IMR-90 (cell line): ENCODE data around the gene PAX1. TPM values are rescaled to one million over a fixed set of nuclear protein-coding genes. Genes with fewer than 3 reads are reported as not detected.

ENCODE experiments used
- ATAC-seq: fragments of 200-7000 bp; cut with Tn5 transposase; 2 replicates; pipeline ENCODE4 v1.9.1; 2020; ENCODE audit warnings: low read depth, mild to moderate bottlenecking, moderate library complexity
- BruUV-seq: library from RNA; stranded (reverse); fragments of 400-500 nt; replicated peaks from 2 replicates; lab custom pipeline; 2021; lab: Mats Ljungman, UMichigan
- CTCF ChIA-PET: fragments of 300-600 bp; formaldehyde crosslinking; extraction: SDS; loops from one replicate; lab custom pipeline; 2021; ENCODE audit warnings: antibody characterized with exemption; lab: Yijun Ruan, JAX
- POLR2A ChIA-PET: fragments of 300-600 bp; sonication (Branson Sonifier 250); formaldehyde crosslinking; loops from one replicate; lab custom pipeline; 2022; ENCODE audit warnings: antibody characterized with exemption; ENCODE audit not compliant: unreplicated experiment; lab: Charles Lee
- DNase-seq: peaks from one replicate; pipeline ENCODE4 v3.0.0; 2013
- H2AFZ ChIP-seq: replicated peaks from 2 replicates; pipeline ENCODE3; 2013; ENCODE audit warnings: low read length, mild to moderate bottlenecking; ENCODE audit not compliant: poor library complexity
- H2AK5ac ChIP-seq: 2 replicates; pipeline ENCODE4 v1.6.1; 2013; ENCODE audit warnings: low read depth, low read length, inconsistent platforms
- H2AK9ac ChIP-seq: replicated peaks from 2 replicates; pipeline ENCODE3; 2013; ENCODE audit warnings: mild to moderate bottlenecking, low read depth, low read length, moderate library complexity; ENCODE audit not compliant: poor library complexity
- H2BK120ac ChIP-seq: 2 replicates; pipeline ENCODE4 v1.6.1; 2013; ENCODE audit warnings: low read depth, low read length, inconsistent platforms
- H2BK15ac ChIP-seq: 3 replicates; pipeline ENCODE4 v1.6.1; 2013; ENCODE audit warnings: low read depth, low read length, inconsistent platforms
- H2BK20ac ChIP-seq: 2 replicates; pipeline ENCODE4 v1.6.1; 2013; ENCODE audit warnings: low read depth, mild to moderate bottlenecking, inconsistent platforms, low read length, moderate library complexity
- H2BK5ac ChIP-seq: 2 replicates; pipeline ENCODE4 v1.6.1; 2013; ENCODE audit warnings: mild to moderate bottlenecking, low read depth, low read length, inconsistent platforms; ENCODE audit not compliant: poor library complexity, severe bottlenecking
- H3K14ac ChIP-seq: replicated peaks from 2 replicates; pipeline ENCODE4 v1.6.1; 2013; ENCODE audit warnings: low read depth, low read length, inconsistent platforms
- H3K18ac ChIP-seq: 2 replicates; pipeline ENCODE4 v1.6.1; 2013; ENCODE audit warnings: low read depth, low read length, control low read depth
- H3K23ac ChIP-seq: 2 replicates; pipeline ENCODE4 v1.6.1; 2013; ENCODE audit warnings: low read depth, low read length, inconsistent platforms
- H3K27ac ChIP-seq: 2 replicates; pipeline ENCODE4 v1.5.1; 2013; ENCODE audit warnings: mild to moderate bottlenecking, control low read depth, low read length; ENCODE audit not compliant: insufficient read depth
- H3K27me3 ChIP-seq: 2 replicates; pipeline ENCODE4 v1.6.1; 2013; ENCODE audit warnings: low read length; ENCODE audit not compliant: control insufficient read depth, insufficient read depth
- H3K36me3 ChIP-seq: 2 replicates; pipeline ENCODE4 v1.6.1; 2013; ENCODE audit warnings: low read length, mixed read lengths; ENCODE audit not compliant: control insufficient read depth, insufficient read depth
- H3K4ac ChIP-seq: 2 replicates; pipeline ENCODE4 v1.6.1; 2013; ENCODE audit warnings: low read depth, low read length, inconsistent platforms
- H3K4me1 ChIP-seq: 2 replicates; pipeline ENCODE4 v1.6.1; 2013; ENCODE audit warnings: low read length, mixed read lengths; ENCODE audit not compliant: control insufficient read depth, insufficient read depth
- H3K4me2 ChIP-seq: 2 replicates; pipeline ENCODE4 v1.6.1; 2013; ENCODE audit warnings: low read depth, mild to moderate bottlenecking, control low read depth, low read length, moderate library complexity
- H3K4me3 ChIP-seq: 2 replicates; pipeline ENCODE4 v1.5.1; 2013; ENCODE audit warnings: low read depth, mild to moderate bottlenecking, control low read depth, low read length, moderate library complexity; ENCODE audit not compliant: insufficient read depth
- H3K56ac ChIP-seq: 2 replicates; pipeline ENCODE4 v1.6.1; 2013; ENCODE audit warnings: low read length, inconsistent platforms; ENCODE audit not compliant: insufficient read depth; ENCODE audit errors: extremely low read depth
- H3K79me1 ChIP-seq, 2 experiments: 2 replicates each; pipeline ENCODE4 v1.6.1; 2013; ENCODE audit warnings: low read length in 2 of 2, inconsistent platforms in 1 of 2, low read depth in 1 of 2
- H3K9ac ChIP-seq: 2 replicates; pipeline ENCODE4 v1.6.1; 2013; ENCODE audit warnings: low read depth, low read length, control low read depth
- H3K9me1 ChIP-seq: 2 replicates; pipeline ENCODE4 v1.6.1; 2013; ENCODE audit warnings: low read length, inconsistent platforms; ENCODE audit not compliant: insufficient read depth
- H3K9me3 ChIP-seq: 2 replicates; pipeline ENCODE4 v1.6.1; 2013; ENCODE audit warnings: low read length; ENCODE audit not compliant: control insufficient read depth, insufficient read depth
- H4K20me1 ChIP-seq: 2 replicates; pipeline ENCODE4 v1.6.1; 2013; ENCODE audit warnings: low read length, inconsistent platforms; ENCODE audit not compliant: insufficient read depth
- H4K5ac ChIP-seq: 2 replicates; pipeline ENCODE4 v1.6.1; 2013; ENCODE audit warnings: mild to moderate bottlenecking, low read depth, low read length, control low read depth
- H4K8ac ChIP-seq, 2 experiments: 2 replicates each; pipeline ENCODE4 v1.6.1; 2013; ENCODE audit warnings: low read depth in 2 of 2, low read length in 2 of 2, control low read depth in 1 of 2, inconsistent platforms in 1 of 2
- H4K91ac ChIP-seq: 2 replicates; pipeline ENCODE4 v1.6.1; 2013; ENCODE audit warnings: low read depth, low read length, inconsistent platforms; ENCODE audit not compliant: insufficient read depth
- BHLHE40 ChIP-seq: fragments of 150-350 bp; IDR thresholded peaks from 2 replicates; pipeline ENCODE4 v1.6.1; 2016; ENCODE audit warnings: mild to moderate bottlenecking, low read depth, low read length
- CHD1 ChIP-seq: IDR thresholded peaks from 2 replicates; pipeline ENCODE4 v1.6.1; 2012; ENCODE audit warnings: low read depth, low read length, improper control_type of control experiment
- POLR2A ChIP-seq: IDR thresholded peaks from 2 replicates; pipeline ENCODE4 v1.6.1; 2012; ENCODE audit warnings: mild to moderate bottlenecking, low read depth, low read length
- RAD21 ChIP-seq: IDR thresholded peaks from 2 replicates; pipeline ENCODE4 v1.6.1; 2012; ENCODE audit warnings: low read length, improper control_type of control experiment
- USF2 ChIP-seq: fragments of 150-350 bp; IDR thresholded peaks from 2 replicates; pipeline ENCODE4 v1.6.1; 2017; ENCODE audit warnings: mild to moderate bottlenecking, antibody characterized with exemption, low read length, low read depth
- WGBS, 2 experiments: methylation state at CpG; one replicate each; pipeline versions ENCODE4 v1.1.5 to v1.1.7; 2013; ENCODE audit warnings: missing lambda C conversion rate in 2 of 2; ENCODE audit not compliant: insufficient read length in 1 of 2; ENCODE audit errors: extremely low coverage in 2 of 2; 5-methylcytosine and 5-hydroxymethylcytosine counted together
- dilution Hi-C: fragments of 300-500 bp; cut with HindIII; formaldehyde crosslinking; loops from one replicate; pipeline ENCODE4 v1.14.3; 2018; ENCODE audit warnings: low sequenced_read_pairs; ENCODE audit not compliant: unreplicated experiment
- in situ Hi-C: fragments of 300-500 bp; cut with MboI; formaldehyde crosslinking; loops from 3 replicates; pipeline ENCODE4 v1.14.3; 2019; ENCODE audit warnings: low sequenced_read_pairs, inconsistent platforms, mixed read lengths
- intact Hi-C: fragments of 100-400 bp; cut with micrococcal nuclease; formaldehyde crosslinking; loops from 2 replicates; pipeline ENCODE4 v1.10.0; 2022
- polyA plus RNA-seq, 3 experiments: library from polyadenylated mRNA; depleted of rRNA; stranded (reverse); fragments of >200 nt; gene quantifications; 2 replicates each; pipeline ENCODE4 v1.2.3, GENCODE V29; 2012; ENCODE audit warnings: low replicate concordance in 1 of 3
- total RNA-seq: library from RNA; depleted of rRNA; stranded (reverse); fragments of >200 nt; gene quantifications from 2 replicates; pipeline ENCODE4 v1.2.3, GENCODE V29; 2012

Gene PAX1
- total and polyA plus RNA-seq, 2 of the 4 experiments (the other 2 are of a cell fraction): not detected

DNA sequence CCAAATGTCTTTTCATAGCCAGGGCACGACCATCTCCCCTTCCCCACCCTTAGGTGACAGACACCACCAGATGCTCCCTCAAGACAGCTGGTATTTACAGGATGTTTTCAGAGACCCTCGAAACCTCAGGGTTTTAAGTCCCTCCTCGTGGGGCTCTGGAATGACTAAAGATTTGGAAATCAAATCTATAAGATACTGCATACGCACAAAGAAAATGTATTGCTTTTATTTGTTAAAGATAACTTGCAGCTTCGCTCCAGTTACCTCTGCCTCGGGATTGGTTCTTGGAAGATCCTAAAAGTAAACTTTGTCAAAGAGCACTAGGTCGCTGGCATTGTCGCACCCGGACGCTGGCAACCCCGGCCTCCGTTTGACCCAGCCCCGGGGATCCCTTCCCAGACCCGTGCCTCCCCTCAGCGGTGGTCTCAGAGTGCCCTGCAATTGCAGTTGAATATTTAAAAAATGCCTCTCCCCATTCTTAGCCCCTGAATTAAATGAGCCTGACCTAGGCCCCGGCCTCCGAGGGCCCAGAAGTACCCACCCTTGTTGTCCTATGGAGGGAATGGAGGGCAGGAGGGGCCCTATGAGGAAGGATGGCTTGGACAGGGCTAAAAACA is 7.1 kb downstream of the PAX1 start:
- no peak overlapping the region for H3K27ac ChIP-seq
- H4K5ac ChIP-seq: no peak overlapping the region
- ATAC-seq (no peak), DNase-seq (no peak)
- H3K23ac ChIP-seq: no peak overlapping the region
- dilution Hi-C loops (no loop called here), intact Hi-C loops (no loop called here), in situ Hi-C loops (loop anchor here (25.0 kb wide), 1 partner anchor 600 kb away; no protein-coding TSS in a partner anchor)
- POLR2A ChIA-PET: no interaction called here
- H3K4me2 ChIP-seq: no peak overlapping the region
- H3K4me1 ChIP-seq: no peaks in the 10 kb centered on the region
- WGBS, 2 experiments: no CpG with 5 or more reads among the region's 17 CpGs
- H4K91ac ChIP-seq: no peak overlapping the region
- no peak overlapping the region for H2BK15ac ChIP-seq
- H2BK20ac ChIP-seq: no peak overlapping the region
- CTCF ChIA-PET: no interaction called here
- H3K4ac ChIP-seq: no peak overlapping the region
- no peak overlapping the region for H3K14ac ChIP-seq
- no peak overlapping the region for H2AK5ac ChIP-seq
- H2AK9ac ChIP-seq: no peak overlapping the region
- no peak overlapping the region for H3K4me3 ChIP-seq
- no peak overlapping the region for H3K56ac ChIP-seq
- no peaks in the 10 kb centered on the region for H3K9me1 ChIP-seq
- no peak overlapping the region for H2BK120ac ChIP-seq
- H3K18ac ChIP-seq: no peak overlapping the region
- no peak overlapping the region for H2BK5ac ChIP-seq
- TF ChIP-seq RAD21 (no peak), USF2 (no peak), CHD1 (no peak), POLR2A (no peak), BHLHE40 (no peak)
- H3K9me3 ChIP-seq: no peaks in the 10 kb centered on the region
- H4K20me1 ChIP-seq: no peaks in the 10 kb centered on the region
- H3K79me1 ChIP-seq: no peaks in the 10 kb centered on the region
- H2AFZ ChIP-seq: no peak overlapping the region
- no peaks in the 10 kb centered on the region for H3K36me3 ChIP-seq
- peaks cover 44% of the 10 kb centered on the region for H3K27me3 ChIP-seq
- no peak overlapping the region for H3K9ac ChIP-seq
- H4K8ac ChIP-seq: no peak overlapping the region
- no TSS peak for BruUV-seq
